Measurements from ENCODE around the gene SNTA1.
"Not testable (repeated sequence)": the region's sequence is repeated elsewhere in the genome, so short reads cannot be mapped to it uniquely, and the experiment has no call there.

SNTA1 gene

DNA sequence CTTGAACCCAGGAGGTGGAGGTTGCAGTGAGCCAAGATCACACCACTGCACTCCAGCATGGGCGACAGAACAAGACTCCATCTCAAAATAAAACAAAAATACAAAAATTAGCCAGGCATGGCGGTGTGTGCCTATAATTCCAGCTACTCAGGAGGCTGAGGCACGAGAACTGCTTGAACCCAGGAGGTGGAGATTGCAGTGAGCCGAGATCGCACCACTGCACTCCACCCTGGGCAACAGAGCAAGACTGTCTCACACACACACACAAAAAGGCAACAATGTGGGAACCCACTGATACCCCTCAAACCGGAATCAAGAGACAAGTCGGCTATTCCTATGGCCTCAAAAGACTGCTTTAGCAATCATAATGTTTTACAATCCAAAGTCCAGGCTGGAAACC is 3.0 kb downstream of the SNTA1 start:
- not testable (repeated sequence) for DNase-seq (ENCODE audit: low spot score); H3K14ac ChIP-seq (ENCODE audit: low read length); H3K4ac ChIP-seq (ENCODE audit: low read length); H3K23ac ChIP-seq (ENCODE audit: low read depth, low read length, poor library complexity); H2BK5ac ChIP-seq (ENCODE audit: low read length); H3K9ac ChIP-seq (ENCODE audit: low read depth, low read length, poor library complexity); H2BK120ac ChIP-seq (ENCODE audit: low read depth, low read length); H2AK5ac ChIP-seq (ENCODE audit: low read depth, low read length); H2AFZ ChIP-seq (ENCODE audit: low read length); H3K27ac ChIP-seq (replicated peaks; ENCODE audit: low read length); H2BK12ac ChIP-seq (ENCODE audit: low read length); H2BK15ac ChIP-seq (ENCODE audit: low read length); H3K18ac ChIP-seq (ENCODE audit: low read length); H3K4me3 ChIP-seq (ENCODE audit: low read length in 2 of 2); H3K79me1 ChIP-seq (ENCODE audit: low read depth, low read length); H3K4me2 ChIP-seq (ENCODE audit: insufficient read depth, low read length, poor library complexity, severe bottlenecking); H3K9me3 ChIP-seq (replicated peaks in 1 of 2; ENCODE audit: control insufficient read depth in 2 of 2, insufficient read depth in 1 of 2, low read depth in 1 of 2, low read length in 2 of 2); H4K8ac ChIP-seq (ENCODE audit: low read depth, low read length); H3K36me3 ChIP-seq (replicated peaks in 1 of 2; ENCODE audit: control insufficient read depth in 2 of 2, insufficient read depth in 2 of 2, low read length in 2 of 2); H4K91ac ChIP-seq (ENCODE audit: low read depth, low read length, poor library complexity)
- peaks cover 5 to 10% of the 10 kb centered on the region in 2 donors for H3K4me1 ChIP-seq (ENCODE audit: control insufficient read depth in 2 of 2, insufficient read depth in 1 of 2, low read depth in 1 of 2, low read length in 2 of 2)
- H3K27me3 ChIP-seq (ENCODE audit: control insufficient read depth in 3 of 3, insufficient read depth in 3 of 3, low read depth in 1 of 3, low read length in 3 of 3): peaks cover 5 to 15% (median 14%) of the 10 kb centered on the region in 3 experiments
- no CpG with 5 or more reads among the region's 7 CpGs for WGBS, 2 donors (ENCODE audit: extremely low coverage in 2 of 2, insufficient read length in 2 of 2, insufficient replicate concordance in 1 of 2)

DNA sequence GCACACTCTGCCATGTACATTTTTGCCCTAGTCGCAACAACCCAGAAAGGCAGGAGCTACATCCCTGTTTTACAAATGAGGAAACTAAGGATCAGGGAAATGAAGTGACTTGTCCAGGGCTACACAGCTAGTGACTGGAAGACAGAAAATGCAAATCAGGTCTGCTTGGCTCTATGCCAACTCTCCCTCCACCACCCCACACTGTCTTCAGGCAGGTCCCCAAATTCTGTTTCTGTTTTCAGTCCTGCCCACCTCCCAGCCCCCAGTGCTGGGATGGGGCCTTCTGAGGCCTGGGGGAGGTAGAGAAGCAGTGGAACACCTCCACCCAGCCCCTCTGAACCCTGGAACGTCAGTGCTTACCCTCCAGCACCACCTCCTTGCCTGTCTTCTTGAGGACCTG is 5.1 kb downstream of the SNTA1 start:
- Histone ChIP-seq H4K8ac (ENCODE audit: low read depth, low read length) (no peak overlapping the region), H3K18ac (ENCODE audit: low read length) (no peak overlapping the region), H3K27ac (replicated peaks; ENCODE audit: low read length) (no peak overlapping the region), H3K9ac (ENCODE audit: low read depth, low read length, poor library complexity) (peak overlapping the region; percentile 55), H3K36me3 (replicated peaks in 1 of 2; ENCODE audit: control insufficient read depth in 2 of 2, insufficient read depth in 2 of 2, low read length in 2 of 2) (peaks cover 0 to 2% of the 10 kb centered on the region in 2 donors), H4K91ac (ENCODE audit: low read depth, low read length, poor library complexity) (no peak overlapping the region), H2BK12ac (ENCODE audit: low read length) (no peak overlapping the region), H2BK120ac (ENCODE audit: low read depth, low read length) (no peak overlapping the region), H2BK15ac (ENCODE audit: low read length) (no peak overlapping the region), H3K27me3 (ENCODE audit: control insufficient read depth in 3 of 3, insufficient read depth in 3 of 3, low read depth in 1 of 3, low read length in 3 of 3) (peaks cover 5 to 15% (median 9%) of the 10 kb centered on the region in 3 experiments), H3K14ac (ENCODE audit: low read length) (no peak overlapping the region), H3K4me3 (ENCODE audit: low read length in 2 of 2) (no peak overlapping the region), H3K4me2 (ENCODE audit: insufficient read depth, low read length, poor library complexity, severe bottlenecking) (no peak overlapping the region), H3K79me1 (ENCODE audit: low read depth, low read length) (peaks cover 3% of the 10 kb centered on the region), H2AFZ (ENCODE audit: low read length) (no peak overlapping the region), H3K4ac (ENCODE audit: low read length) (no peak overlapping the region), H2AK5ac (ENCODE audit: low read depth, low read length) (peak overlapping the region; percentile 36), H3K4me1 (ENCODE audit: control insufficient read depth in 2 of 2, insufficient read depth in 1 of 2, low read depth in 1 of 2, low read length in 2 of 2) (peaks cover 0 to 6% of the 10 kb centered on the region in 2 donors), H2BK5ac (ENCODE audit: low read length) (no peak overlapping the region), H3K23ac (ENCODE audit: low read depth, low read length, poor library complexity) (no peak overlapping the region), H3K9me3 (replicated peaks in 1 of 2; ENCODE audit: control insufficient read depth in 2 of 2, insufficient read depth in 1 of 2, low read depth in 1 of 2, low read length in 2 of 2) (no peaks in the 10 kb centered on the region)
- WGBS, 2 donors (ENCODE audit: extremely low coverage in 2 of 2, insufficient read length in 2 of 2, insufficient replicate concordance in 1 of 2): no CpG with 5 or more reads among the region's 2 CpGs
- DNase-seq (ENCODE audit: low spot score): no peak

DNA sequence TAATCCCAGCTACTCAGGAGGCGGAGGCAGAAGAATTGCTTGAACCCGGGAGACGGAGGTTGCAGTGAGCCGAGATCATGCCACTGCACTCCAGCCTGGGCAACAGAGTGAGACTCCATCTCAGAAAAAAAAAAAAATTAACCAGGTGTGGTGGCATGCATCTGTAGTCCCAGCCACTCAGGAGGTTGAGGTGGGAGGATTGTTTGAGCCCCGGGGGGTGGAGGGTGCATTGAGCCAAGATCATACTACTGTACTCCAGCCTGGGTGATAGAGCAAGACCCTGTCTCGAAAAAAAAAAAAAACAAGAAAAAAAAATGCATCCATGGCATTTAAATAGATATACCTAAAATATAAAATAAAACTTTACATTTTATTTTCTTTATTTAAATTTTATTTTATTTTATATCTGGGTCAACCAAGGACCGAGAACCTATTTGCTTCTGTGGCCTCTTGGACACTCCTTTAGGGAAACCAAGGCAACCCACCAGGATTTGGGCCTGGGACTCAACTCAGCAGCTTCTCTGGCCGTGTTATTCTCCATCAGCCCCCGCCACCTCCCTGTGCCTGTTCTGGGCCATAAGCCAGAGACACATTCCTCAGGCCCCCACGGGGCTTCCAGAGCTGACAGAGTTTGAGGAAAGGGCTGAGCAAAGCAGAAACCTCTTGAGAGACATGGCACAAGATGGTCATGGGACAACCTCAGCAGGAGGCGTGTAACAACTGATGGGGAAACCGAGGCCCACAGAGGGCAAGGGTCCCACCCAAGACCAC is 6.2 kb downstream of the SNTA1 start:
- H2BK12ac ChIP-seq (ENCODE audit: low read length): no peak overlapping the region
- no peaks in the 10 kb centered on the region for H3K9me3 ChIP-seq (replicated peaks in 1 of 2; ENCODE audit: control insufficient read depth in 2 of 2, insufficient read depth in 1 of 2, low read depth in 1 of 2, low read length in 2 of 2)
- peak overlapping the region; percentile 65 for H4K8ac ChIP-seq (ENCODE audit: low read depth, low read length)
- no peak for DNase-seq (ENCODE audit: low spot score)
- H3K36me3 ChIP-seq (replicated peaks in 1 of 2; ENCODE audit: control insufficient read depth in 2 of 2, insufficient read depth in 2 of 2, low read length in 2 of 2): peaks cover 0 to 2% of the 10 kb centered on the region in 2 donors
- no peaks in the 10 kb centered on the region for H3K79me1 ChIP-seq (ENCODE audit: low read depth, low read length)
- H2AK5ac ChIP-seq (ENCODE audit: low read depth, low read length): no peak overlapping the region
- no peak overlapping the region for H3K18ac ChIP-seq (ENCODE audit: low read length)
- H3K4me3 ChIP-seq (ENCODE audit: low read length in 2 of 2): no peak overlapping the region
- no peak overlapping the region for H3K4me2 ChIP-seq (ENCODE audit: insufficient read depth, low read length, poor library complexity, severe bottlenecking)
- H4K91ac ChIP-seq (ENCODE audit: low read depth, low read length, poor library complexity): peak overlapping the region; percentile 30
- no peak overlapping the region for H2BK5ac ChIP-seq (ENCODE audit: low read length)
- no peak overlapping the region for H3K27ac ChIP-seq (replicated peaks; ENCODE audit: low read length)
- no peak overlapping the region for H3K9ac ChIP-seq (ENCODE audit: low read depth, low read length, poor library complexity)
- no CpG with 5 or more reads among the region's 12 CpGs for WGBS, 2 donors (ENCODE audit: extremely low coverage in 2 of 2, insufficient read length in 2 of 2, insufficient replicate concordance in 1 of 2)
- no peak overlapping the region for H2BK15ac ChIP-seq (ENCODE audit: low read length)
- peaks cover 0 to 4% (median under 1%) of the 10 kb centered on the region in 3 experiments for H3K27me3 ChIP-seq (ENCODE audit: control insufficient read depth in 3 of 3, insufficient read depth in 3 of 3, low read depth in 1 of 3, low read length in 3 of 3)
- peak overlapping the region; percentile 23 for H3K4ac ChIP-seq (ENCODE audit: low read length)
- H2AFZ ChIP-seq (ENCODE audit: low read length): no peak overlapping the region
- no peak overlapping the region for H2BK120ac ChIP-seq (ENCODE audit: low read depth, low read length)
- H3K23ac ChIP-seq (ENCODE audit: low read depth, low read length, poor library complexity): no peak overlapping the region
- H3K4me1 ChIP-seq (ENCODE audit: control insufficient read depth in 2 of 2, insufficient read depth in 1 of 2, low read depth in 1 of 2, low read length in 2 of 2): peaks cover 0 to 2% of the 10 kb centered on the region in 2 donors
- no peak overlapping the region for H3K14ac ChIP-seq (ENCODE audit: low read length)

DNA sequence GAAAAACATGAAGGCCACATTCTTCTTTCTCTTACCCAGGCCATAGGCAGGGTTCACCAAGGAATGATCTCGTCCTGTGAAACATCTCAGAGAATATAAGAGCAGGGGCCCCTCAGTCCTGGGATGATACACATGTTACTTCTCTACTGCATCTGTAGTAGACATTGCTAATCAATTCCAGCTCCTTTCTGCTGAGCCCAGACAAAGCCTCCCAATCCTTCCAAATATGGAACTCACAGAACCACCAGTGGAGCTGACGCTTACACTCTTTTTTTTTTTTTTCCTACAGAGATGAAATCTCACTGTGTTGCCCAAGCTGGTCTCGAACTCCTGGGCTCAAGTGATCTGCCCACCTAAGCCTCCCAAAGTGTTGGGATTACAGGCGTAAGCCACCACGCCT is 9.1 kb downstream of the SNTA1 start:
- Histone ChIP-seq H3K4me2 (ENCODE audit: insufficient read depth, low read length, poor library complexity, severe bottlenecking) (no peak overlapping the region), H3K23ac (ENCODE audit: low read depth, low read length, poor library complexity) (no peak overlapping the region)
- WGBS, 2 donors (ENCODE audit: extremely low coverage in 2 of 2, insufficient read length in 2 of 2, insufficient replicate concordance in 1 of 2): no CpG with 5 or more reads among the region's 5 CpGs

More for the DNA sequence above, 9.1 kb downstream of the SNTA1 start:
- H2BK15ac ChIP-seq (ENCODE audit: low read length): no peak overlapping the region
- no peak overlapping the region for H3K4me3 ChIP-seq (ENCODE audit: low read length in 2 of 2)
- no peak overlapping the region for H4K8ac ChIP-seq (ENCODE audit: low read depth, low read length)
- no peak overlapping the region for H2BK120ac ChIP-seq (ENCODE audit: low read depth, low read length)
- no peaks in the 10 kb centered on the region for H3K27me3 ChIP-seq (ENCODE audit: control insufficient read depth in 3 of 3, insufficient read depth in 3 of 3, low read depth in 1 of 3, low read length in 3 of 3)
- no peak overlapping the region for H2BK12ac ChIP-seq (ENCODE audit: low read length)
- H3K27ac ChIP-seq (replicated peaks; ENCODE audit: low read length): no peak overlapping the region
- H2AFZ ChIP-seq (ENCODE audit: low read length): no peak overlapping the region
- no peak overlapping the region for H3K9ac ChIP-seq (ENCODE audit: low read depth, low read length, poor library complexity)
- H3K4me1 ChIP-seq (ENCODE audit: control insufficient read depth in 2 of 2, insufficient read depth in 1 of 2, low read depth in 1 of 2, low read length in 2 of 2): peaks cover 0 to 4% of the 10 kb centered on the region in 2 donors
- no peak overlapping the region for H3K14ac ChIP-seq (ENCODE audit: low read length)
- H4K91ac ChIP-seq (ENCODE audit: low read depth, low read length, poor library complexity): no peak overlapping the region
- H3K79me1 ChIP-seq (ENCODE audit: low read depth, low read length): no peaks in the 10 kb centered on the region
- no peak overlapping the region for H3K4ac ChIP-seq (ENCODE audit: low read length)
- no peak overlapping the region for H2AK5ac ChIP-seq (ENCODE audit: low read depth, low read length)
- DNase-seq (ENCODE audit: low spot score): no peak
- H2BK5ac ChIP-seq (ENCODE audit: low read length): no peak overlapping the region
- no peaks in the 10 kb centered on the region for H3K9me3 ChIP-seq (replicated peaks in 1 of 2; ENCODE audit: control insufficient read depth in 2 of 2, insufficient read depth in 1 of 2, low read depth in 1 of 2, low read length in 2 of 2)
- H3K18ac ChIP-seq (ENCODE audit: low read length): no peak overlapping the region
- peaks cover 0 to 2% of the 10 kb centered on the region in 2 donors for H3K36me3 ChIP-seq (replicated peaks in 1 of 2; ENCODE audit: control insufficient read depth in 2 of 2, insufficient read depth in 2 of 2, low read length in 2 of 2)
